ENCODE measurements around the gene TYMP.

GRCh38 chr22:50483556-50483955 is 46.3 kb downstream of the TYMP start:
- TF ChIP-seq EZH2 (IDR thresholded peaks at IDR 0.05; ENCODE audit: borderline replicate concordance, low read length): no peak
- TF ChIP-seq CTCF (conservative IDR thresholded peaks at IDR 0.05 in 1 of 2, IDR thresholded peaks at IDR 0.05 in 1 of 2; ENCODE audit: extremely low read depth in 1 of 2, insufficient read depth in 1 of 2, low read depth in 1 of 2, low read length in 2 of 2): no peak

Data from mammary epithelial cell (primary cell).